Measurements from ENCODE around the gene SELENON. TPM values are rescaled to one million over a fixed set of nuclear protein-coding genes. Genes with fewer than 3 reads are reported as not detected.

The SELENON gene
- total and polyA plus RNA-seq, 2 of the 8 experiments (the other 6 are each of a cell fraction or from before 2014, with no cell fraction given): 43.0 to 77.6 TPM

DNA sequence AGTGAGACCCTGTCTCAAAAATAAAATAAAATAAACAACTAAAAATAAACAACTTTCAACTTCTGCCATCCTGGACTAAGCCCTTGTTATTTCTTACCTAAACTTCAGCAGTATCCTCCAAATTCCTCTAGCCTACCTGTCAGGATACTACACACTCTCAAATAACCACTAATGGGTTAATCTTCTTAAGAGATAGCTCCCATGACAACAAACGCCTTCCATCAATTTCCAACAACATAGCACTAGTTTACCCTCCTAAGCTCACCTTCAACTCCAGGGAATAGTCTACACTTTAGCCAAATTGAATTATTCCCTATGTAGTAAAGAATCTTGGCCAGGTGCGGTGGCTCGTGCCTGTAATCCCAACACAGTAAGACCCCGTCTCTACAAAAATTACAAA lies 47.9 kb downstream of the SELENON start:
- Histone ChIP-seq H2BK15ac (ENCODE audit: low read length) (no peak overlapping the region), H4K20me1 (replicated peaks in 1 of 2; ENCODE audit: control insufficient read depth in 1 of 2, insufficient read depth in 2 of 2, low read length in 2 of 2) (peaks cover 0 to 4% of the 10 kb centered on the region in 2 experiments), H3K4me2 (ENCODE audit: insufficient read depth in 1 of 2, low read depth in 2 of 2, low read length in 2 of 2) (no peak overlapping the region), H4K8ac (ENCODE audit: extremely low read depth, insufficient read depth, low read length) (no peak overlapping the region), H3K23ac (ENCODE audit: insufficient read length) (no peak overlapping the region), H3K56ac (replicated peaks; ENCODE audit: insufficient read length, low read depth, low read length) (no peak overlapping the region), H3K36me3 (ENCODE audit: control insufficient read depth in 2 of 4, insufficient read depth in 4 of 4, low read length in 3 of 4) (no peaks in the 10 kb centered on the region; a peak in 1 of 8 replicates), H2AK5ac (ENCODE audit: low read depth, low read length) (no peak overlapping the region), H3K14ac (ENCODE audit: insufficient read length) (no peak overlapping the region), H3K27me3 (replicated peaks in 1 of 4; ENCODE audit: control insufficient read depth in 3 of 4, extremely low read depth in 1 of 4, insufficient read depth in 3 of 4, low read length in 3 of 4) (no peaks in the 10 kb centered on the region), H2BK20ac (ENCODE audit: low read length) (no peak overlapping the region), H3K9me3 (ENCODE audit: insufficient read depth in 2 of 2, low read depth in 1 of 2, low read length in 1 of 2) (no peaks in the 10 kb centered on the region), H4K5ac (ENCODE audit: insufficient read length, low read depth, low read length) (no peak overlapping the region), H3K79me1 (ENCODE audit: low read depth, low read length) (peaks cover 5% of the 10 kb centered on the region), H2BK5ac (ENCODE audit: low read depth, low read length) (no peak overlapping the region), H2BK120ac (replicated peaks; ENCODE audit: low read depth, low read length) (no peak overlapping the region), H3K4me3 (ENCODE audit: extremely low read depth in 1 of 4, insufficient read depth in 2 of 4, low read depth in 3 of 4, low read length in 4 of 4) (no peak overlapping the region), H3K18ac (ENCODE audit: extremely low read depth, low read length) (no peak overlapping the region), H3K4me1 (replicated peaks in 1 of 4; ENCODE audit: control insufficient read depth in 3 of 4, insufficient read depth in 4 of 4, low read length in 3 of 4) (peaks cover 0 to 3% (median under 1%) of the 10 kb centered on the region in 4 experiments; a peak in 2 of 7 replicates), H2AFZ (ENCODE audit: low read length) (no peak overlapping the region), H2BK12ac (ENCODE audit: low read depth, low read length) (no peak overlapping the region), H3K9ac (replicated peaks in 1 of 4; ENCODE audit: extremely low read depth in 1 of 4, low read depth in 3 of 4, low read length in 3 of 4) (no peak overlapping the region), H3K23me2 (ENCODE audit: low read depth, low read length) (no peaks in the 10 kb centered on the region), H3K4ac (replicated peaks; ENCODE audit: insufficient read length, low read depth, low read length) (no peak overlapping the region), H3K27ac (ENCODE audit: low read depth, low read length) (no peak overlapping the region), H3K79me2 (ENCODE audit: control insufficient read depth in 1 of 2, insufficient read depth in 2 of 2, low read length in 2 of 2) (peaks cover 0 to 82% of the 10 kb centered on the region in 2 experiments; a peak in 3 of 4 replicates), H4K91ac (replicated peaks; ENCODE audit: insufficient read length, low read length) (no peak overlapping the region)
- POLR2A ChIA-PET (ENCODE audit: partially characterized antibody): interaction anchor here (0.6 to 2.5 kb wide), 7 partner anchors 9 to 567 kb away, joined by 3 to 9 read pairs (median 3); partner anchors contain the start of gene PAQR7
- TF ChIP-seq CHD2 (IDR thresholded peaks at IDR 0.05; ENCODE audit: low read length): no peak
- no peak for TF ChIP-seq PHF8 (conservative IDR thresholded peaks at IDR 0.05; ENCODE audit: low read depth, low read length)
- TF ChIP-seq POLR2AphosphoS5 (IDR thresholded peaks at IDR 0.05; ENCODE audit: low read depth, low read length): no peak
- TF ChIP-seq BACH1 (IDR thresholded peaks at IDR 0.05; ENCODE audit: low read length): no peak
- no peak for TF ChIP-seq ATF3 (IDR thresholded peaks at IDR 0.05; ENCODE audit: insufficient read depth, low read depth, low read length)
- no peak for TF ChIP-seq BCL11A (IDR thresholded peaks at IDR 0.05; ENCODE audit: low read depth in 2 of 2, low read length in 2 of 2)
- TF ChIP-seq EP300 (IDR thresholded peaks at IDR 0.05; ENCODE audit: borderline replicate concordance in 1 of 2, low read depth in 2 of 2, low read length in 2 of 2): no peak
- TF ChIP-seq GABPA (IDR thresholded peaks at IDR 0.05; ENCODE audit: borderline replicate concordance, insufficient read depth, low read length): no peak
- no peak for TF ChIP-seq RAD21 (IDR thresholded peaks at IDR 0.05 in 1 of 2, conservative IDR thresholded peaks at IDR 0.05 in 1 of 2; ENCODE audit: low read depth in 2 of 2, low read length in 2 of 2)
- no peak for TF ChIP-seq KDM5A (IDR thresholded peaks at IDR 0.05; ENCODE audit: low read length)
- TF ChIP-seq E2F6 (IDR thresholded peaks at IDR 0.05): no peak
- DNase-seq (ENCODE audit: low read depth in 1 of 2, low spot score in 2 of 2) (no peak), FAIRE-seq (no peak)
- CTCF ChIA-PET (ENCODE audit: partially characterized antibody): interaction anchor here (0.8 to 2.9 kb wide), 6 partner anchors 8 to 327 kb away, joined by 3 to 9 read pairs (median 3); no protein-coding TSS in a partner anchor
- WGBS, 2 experiments (ENCODE audit: extremely low coverage in 1 of 2, insufficient coverage in 1 of 2, insufficient read length in 1 of 2, insufficient replicate concordance in 2 of 2, low coverage in 1 of 2, low lambda C conversion rate in 2 of 2, missing lambda C conversion rate in 1 of 2): 91% methylated on average over 4 of the region's 4 CpGs; no CpG with 5 or more reads in 1 of the 2 experiments

Data from H1 (cell line).